ENCODE results near the gene GPR84. TPM values are rescaled to one million over a fixed set of nuclear protein-coding genes. Genes with fewer than 3 reads are reported as not detected.

The GPR84 gene
- total RNA-seq, 4 donors from 2014 or later = 0.21 to 0.27 TPM; not detected in 2

DNA sequence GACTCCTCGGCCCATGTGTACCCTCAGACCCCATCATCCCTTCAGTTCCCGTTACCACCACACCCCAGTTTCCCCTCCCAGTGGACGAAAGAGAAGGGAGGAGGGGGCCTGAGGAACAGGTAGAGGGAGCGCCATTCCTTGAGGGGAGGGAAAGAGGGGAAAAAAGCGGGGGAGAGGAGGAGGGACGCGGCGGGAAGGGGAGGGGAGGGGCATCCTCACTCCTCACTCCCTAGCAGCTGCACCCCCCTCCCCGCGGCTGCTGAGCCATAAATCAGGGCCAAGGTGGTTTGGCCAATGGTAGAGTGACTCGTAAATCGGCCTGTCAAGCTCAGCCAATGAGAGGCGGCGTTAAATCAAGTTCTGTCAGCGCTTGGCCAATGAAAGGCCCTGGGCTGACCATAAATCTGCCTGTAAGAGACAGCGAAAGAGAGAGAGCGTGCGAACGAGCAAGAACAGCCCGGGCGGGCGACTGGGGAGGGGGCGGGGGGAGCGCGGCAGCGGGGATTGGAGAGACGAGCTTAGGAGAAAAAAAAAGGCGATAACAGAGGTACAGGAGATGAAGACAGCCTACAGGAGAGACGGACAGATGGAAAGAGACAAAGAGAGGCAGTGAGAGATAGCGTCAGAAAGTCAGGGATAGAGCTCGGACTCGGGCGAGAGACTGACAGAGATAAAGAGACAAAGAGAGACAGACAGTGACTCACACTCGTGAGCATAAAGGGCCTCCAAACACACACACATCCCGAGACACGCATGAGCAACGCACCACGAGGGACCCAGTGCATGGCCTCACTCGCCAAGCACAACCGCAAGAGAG is 5.1 kb downstream of the GPR84 start:
- H3K27me3 ChIP-seq = no peaks in the 10 kb centered on the region
- peaks cover 0 to 4% of the 10 kb centered on the region in 2 donors for H3K4me1 ChIP-seq
- DNase-seq = peak; percentile 97 to 98
- TF ChIP-seq, protein P1, sequence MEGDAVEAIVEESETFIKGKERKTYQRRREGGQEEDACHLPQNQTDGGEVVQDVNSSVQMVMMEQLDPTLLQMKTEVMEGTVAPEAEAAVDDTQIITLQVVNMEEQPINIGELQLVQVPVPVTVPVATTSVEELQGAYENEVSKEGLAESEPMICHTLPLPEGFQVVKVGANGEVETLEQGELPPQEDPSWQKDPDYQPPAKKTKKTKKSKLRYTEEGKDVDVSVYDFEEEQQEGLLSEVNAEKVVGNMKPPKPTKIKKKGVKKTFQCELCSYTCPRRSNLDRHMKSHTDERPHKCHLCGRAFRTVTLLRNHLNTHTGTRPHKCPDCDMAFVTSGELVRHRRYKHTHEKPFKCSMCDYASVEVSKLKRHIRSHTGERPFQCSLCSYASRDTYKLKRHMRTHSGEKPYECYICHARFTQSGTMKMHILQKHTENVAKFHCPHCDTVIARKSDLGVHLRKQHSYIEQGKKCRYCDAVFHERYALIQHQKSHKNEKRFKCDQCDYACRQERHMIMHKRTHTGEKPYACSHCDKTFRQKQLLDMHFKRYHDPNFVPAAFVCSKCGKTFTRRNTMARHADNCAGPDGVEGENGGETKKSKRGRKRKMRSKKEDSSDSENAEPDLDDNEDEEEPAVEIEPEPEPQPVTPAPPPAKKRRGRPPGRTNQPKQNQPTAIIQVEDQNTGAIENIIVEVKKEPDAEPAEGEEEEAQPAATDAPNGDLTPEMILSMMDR (IDR thresholded peaks at IDR 0.05) = peak in 1 of 4 experiments; percentile 4
- peak; percentile 18 to 36 for TF ChIP-seq POLR2A (IDR thresholded peaks at IDR 0.05)
- intact Hi-C loops (cut with DNase I; ENCODE audit: low total_unique reads) = no loop called here
- peak overlapping the region; percentile 96 to 97 for H3K27ac ChIP-seq
- no peaks in the 10 kb centered on the region for H3K36me3 ChIP-seq
- H3K4me3 ChIP-seq = peak overlapping the region; percentile 47 to 49
- H3K9me3 ChIP-seq = no peaks in the 10 kb centered on the region

DNA sequence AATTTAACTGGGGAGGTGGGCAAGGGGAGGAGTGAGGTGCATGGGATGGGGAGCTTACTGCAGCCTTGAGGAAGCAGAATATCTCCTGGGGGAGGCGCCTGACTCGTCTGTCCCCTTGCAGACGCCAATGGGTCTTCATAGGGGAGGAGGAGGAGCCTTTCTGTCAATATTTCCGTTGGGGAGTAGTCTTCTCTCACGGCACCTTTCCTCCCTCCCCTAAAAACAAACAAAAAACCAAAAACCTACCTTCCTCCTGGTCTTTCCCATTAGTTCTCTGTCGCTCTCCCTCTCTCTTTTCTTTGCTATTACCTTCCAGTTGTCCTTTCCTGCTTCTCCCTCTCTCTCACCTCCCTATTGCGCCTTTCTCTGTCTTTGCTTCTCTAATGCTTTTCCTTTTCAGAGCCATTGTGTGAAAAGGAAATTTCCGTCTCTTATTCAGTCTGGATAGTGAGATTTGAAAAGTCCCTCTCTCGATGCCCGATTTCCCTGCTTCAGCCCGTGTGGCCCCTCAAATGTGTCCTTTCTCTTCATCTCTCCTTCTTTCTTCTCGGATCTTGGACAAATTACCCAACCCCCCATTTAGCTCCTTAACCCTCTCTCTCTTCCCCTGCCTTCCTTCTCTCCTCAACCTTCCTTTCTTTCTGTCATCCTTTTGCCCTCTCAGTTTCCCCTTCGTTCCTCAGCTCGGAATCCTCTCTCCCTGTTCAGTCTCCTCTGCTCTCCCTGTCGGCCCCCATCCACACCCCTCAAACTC is 5.9 kb downstream of the GPR84 start:
- intact Hi-C loops (cut with DNase I; ENCODE audit: low total_unique reads) = no loop called here
- no peaks in the 10 kb centered on the region for H3K27me3 ChIP-seq
- no peaks in the 10 kb centered on the region for H3K36me3 ChIP-seq
- TF ChIP-seq, protein P1 (IDR thresholded peaks at IDR 0.05) = no peak
- no peak for TF ChIP-seq POLR2A (IDR thresholded peaks at IDR 0.05)
- DNase-seq = no peak
- H3K27ac ChIP-seq = peak overlapping the region; percentile 96 to 97
- H3K9me3 ChIP-seq = no peaks in the 10 kb centered on the region
- peak overlapping the region; percentile 47 to 49 for H3K4me3 ChIP-seq
- H3K4me1 ChIP-seq = peaks cover 0 to 4% of the 10 kb centered on the region in 2 donors

DNA sequence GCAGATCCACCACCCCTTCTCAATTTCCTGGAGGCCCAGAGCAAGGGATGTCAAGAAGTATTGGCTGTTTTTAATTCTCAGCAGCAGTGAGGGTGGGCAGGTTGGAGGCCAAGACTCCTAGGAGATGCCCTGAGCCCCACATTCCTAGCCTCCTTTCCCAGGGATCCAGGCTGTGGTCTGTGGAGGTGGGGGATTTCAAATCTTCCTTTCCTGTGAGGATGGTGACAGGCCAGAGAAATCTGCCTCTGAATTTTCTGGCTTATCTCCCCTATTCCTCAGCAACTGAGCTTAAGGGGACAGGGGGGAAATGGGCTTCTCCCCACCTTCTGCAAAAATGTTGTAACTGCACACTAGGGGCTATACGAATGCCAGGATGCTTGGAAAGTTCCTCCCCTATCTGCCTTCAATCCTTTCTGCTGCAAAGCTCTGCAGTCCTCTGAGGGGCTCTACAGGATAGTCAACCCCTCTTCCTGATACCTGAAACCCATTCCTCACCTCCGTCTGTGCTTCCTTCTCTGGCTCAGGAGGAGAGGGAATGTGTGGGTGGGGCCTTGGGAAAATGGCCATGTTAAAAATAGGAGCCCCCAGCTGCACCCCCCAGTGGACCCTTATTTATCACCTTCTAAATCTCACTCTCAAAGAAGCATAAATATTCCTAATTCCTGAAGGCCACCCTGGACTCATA is 6.6 kb downstream of the GPR84 start:
- TF ChIP-seq POLR2A (IDR thresholded peaks at IDR 0.05) = no peak
- TF ChIP-seq, protein P1 (IDR thresholded peaks at IDR 0.05) = no peak
- H3K9me3 ChIP-seq = no peaks in the 10 kb centered on the region
- no peak for DNase-seq
- H3K36me3 ChIP-seq = no peaks in the 10 kb centered on the region
- H3K4me1 ChIP-seq = peaks cover 0 to 8% of the 10 kb centered on the region in 2 donors
- intact Hi-C loops (cut with DNase I; ENCODE audit: low total_unique reads) = no loop called here
- peak overlapping the region; percentile 96 to 97 for H3K27ac ChIP-seq
- H3K27me3 ChIP-seq = no peaks in the 10 kb centered on the region
- H3K4me3 ChIP-seq = no peak overlapping the region

DNA sequence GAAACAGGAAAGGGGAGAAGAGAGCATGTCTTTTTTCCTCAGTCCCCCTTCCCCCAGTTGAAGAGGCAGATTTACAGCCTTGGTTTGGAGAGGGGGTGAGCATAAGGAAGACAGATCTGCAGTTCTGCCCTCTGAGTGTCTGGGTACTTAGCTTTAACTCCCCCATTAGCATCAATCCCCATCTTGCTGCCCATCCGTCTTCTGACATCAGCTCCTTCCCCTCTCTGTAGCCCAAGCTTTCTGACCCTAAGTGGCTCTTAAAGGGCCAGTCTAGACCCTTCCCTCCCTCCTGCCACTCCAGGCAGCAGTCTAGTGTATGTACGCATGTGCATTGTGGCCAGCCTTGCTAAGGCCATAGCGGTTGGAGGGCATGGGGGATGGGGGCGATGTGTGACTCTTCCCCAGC is 7.3 kb downstream of the GPR84 start:
- H3K4me1 ChIP-seq = peaks cover 0 to 15% of the 10 kb centered on the region in 2 donors
- H3K27ac ChIP-seq = peak overlapping the region; percentile 96 to 97
- H3K27me3 ChIP-seq = no peaks in the 10 kb centered on the region
- intact Hi-C loops (cut with DNase I; ENCODE audit: low total_unique reads) = no loop called here
- no peaks in the 10 kb centered on the region for H3K36me3 ChIP-seq
- no peak overlapping the region for H3K4me3 ChIP-seq
- TF ChIP-seq POLR2A (IDR thresholded peaks at IDR 0.05) = no peak
- TF ChIP-seq, protein P1 (IDR thresholded peaks at IDR 0.05) = no peak
- DNase-seq = no peak
- no peaks in the 10 kb centered on the region for H3K9me3 ChIP-seq
